GM18526 (cell line): ENCODE data around the gene PCDHA3.

Experiments used
- POLR2A ChIP-seq: IDR thresholded peaks from 3 replicates; pipeline ENCODE4 v1.6.1; 2011; ENCODE audit not compliant: insufficient read length; ENCODE audit errors: extremely low read depth

The PCDHA3 gene

DNA sequence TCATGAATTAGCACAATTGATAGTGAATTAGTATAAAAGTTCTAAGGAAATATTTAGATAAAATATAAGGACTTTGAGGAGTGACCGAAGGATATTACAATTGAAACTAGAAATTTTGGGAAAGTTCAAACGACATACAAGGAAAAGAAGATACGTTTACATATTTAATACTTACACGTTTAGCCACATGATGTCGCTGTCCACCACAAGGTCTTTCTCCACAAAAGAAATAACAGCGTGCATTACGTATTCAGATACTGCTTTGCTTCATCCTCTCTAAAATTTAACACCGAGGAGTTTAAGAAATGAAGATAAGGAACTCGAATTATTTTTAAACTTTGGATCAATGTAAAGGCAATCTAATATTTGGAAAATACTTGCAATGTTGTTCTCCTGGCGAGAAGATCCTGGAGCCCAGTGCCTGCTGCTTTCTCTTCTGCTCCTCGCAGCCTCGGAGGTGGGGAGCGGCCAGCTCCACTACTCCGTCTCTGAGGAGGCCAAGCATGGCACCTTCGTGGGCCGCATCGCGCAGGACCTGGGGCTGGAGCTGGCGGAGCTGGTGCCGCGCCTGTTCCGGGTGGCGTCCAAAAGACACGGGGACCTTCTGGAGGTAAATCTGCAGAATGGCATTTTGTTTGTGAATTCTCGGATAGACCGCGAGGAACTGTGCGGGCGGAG is at the start of gene PCDHA3:
Gene PCDHA3, plus strand, starts transcription at position 242 of the 678 bp plus-strand sequence.
- TF ChIP-seq POLR2A = no peak

DNA sequence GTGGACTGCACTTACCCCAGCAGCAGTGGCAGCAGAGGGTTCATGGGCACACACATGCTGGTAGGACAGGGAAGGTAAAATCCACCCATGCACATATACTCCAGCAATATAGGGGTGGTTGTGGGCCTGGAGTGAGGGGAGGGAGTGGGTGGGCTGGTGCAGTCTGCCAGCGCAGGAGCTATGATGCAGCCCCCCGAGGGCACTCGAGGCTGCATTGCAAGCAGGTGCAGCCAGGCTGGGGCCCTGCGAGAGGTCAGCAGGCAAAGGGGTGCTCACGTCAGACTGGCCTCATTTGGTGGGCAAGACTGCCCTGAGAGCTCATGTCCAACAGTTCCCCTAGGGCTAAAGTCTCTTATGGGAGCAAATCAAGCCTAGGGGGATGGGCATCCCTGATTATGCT is 47.3 kb upstream of the PCDHA3 start:
- TF ChIP-seq POLR2A = no peak

DNA sequence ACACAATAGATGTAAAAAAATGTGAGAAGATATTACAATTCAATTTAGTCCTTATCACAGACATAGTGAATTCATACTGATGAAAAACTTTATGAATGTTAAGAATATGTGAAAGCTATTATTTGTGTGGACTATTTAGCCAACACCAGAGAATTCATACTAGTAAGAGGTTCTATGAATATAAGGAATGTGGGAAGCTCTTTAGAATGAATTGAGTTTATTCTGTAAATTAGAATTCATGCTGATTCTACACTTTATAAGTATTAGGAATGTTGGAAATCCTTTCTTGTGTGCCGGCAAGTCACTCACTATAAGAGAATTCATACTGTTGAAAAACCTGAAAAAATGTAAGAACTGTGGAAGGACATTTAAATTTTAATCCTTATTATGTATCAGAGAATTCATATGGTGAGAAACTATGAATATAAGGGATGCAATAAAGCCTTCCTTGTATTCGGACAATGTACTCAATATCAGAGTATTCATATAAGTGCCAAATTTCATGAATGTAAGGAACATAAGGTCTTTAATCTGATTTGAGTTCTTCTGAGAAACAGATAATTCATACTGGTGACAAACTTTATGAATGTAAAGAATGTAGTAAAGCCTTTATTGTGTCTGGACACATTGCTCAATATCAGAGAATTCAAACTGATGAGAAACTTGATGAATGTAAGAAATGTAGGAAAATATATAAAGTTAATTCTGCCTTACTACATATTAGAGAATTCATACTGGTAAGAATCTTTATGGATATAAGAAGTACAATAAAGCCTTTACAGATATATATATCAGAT is 36.5 kb upstream of the PCDHA3 start:
- TF ChIP-seq POLR2A = no peak

DNA sequence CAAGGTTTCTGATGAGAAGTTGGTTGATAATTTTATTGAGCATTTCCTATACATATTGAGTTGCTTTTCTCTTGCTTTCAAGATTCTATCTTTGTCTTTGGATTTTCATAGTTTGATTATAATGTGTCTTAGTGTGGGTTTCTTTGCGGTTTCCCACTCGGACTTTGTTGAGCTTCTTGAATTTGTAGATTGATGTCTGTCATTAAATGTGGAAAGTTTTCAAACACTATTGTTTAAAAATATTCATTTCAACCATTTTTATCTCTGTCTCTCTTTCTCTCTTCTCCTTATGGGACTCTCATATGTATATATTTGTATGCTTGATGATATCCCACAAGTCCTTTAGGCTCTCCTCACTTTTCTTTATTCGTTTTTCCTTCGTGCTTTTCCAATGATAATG is 33.4 kb upstream of the PCDHA3 start:
- no peak for TF ChIP-seq POLR2A

DNA sequence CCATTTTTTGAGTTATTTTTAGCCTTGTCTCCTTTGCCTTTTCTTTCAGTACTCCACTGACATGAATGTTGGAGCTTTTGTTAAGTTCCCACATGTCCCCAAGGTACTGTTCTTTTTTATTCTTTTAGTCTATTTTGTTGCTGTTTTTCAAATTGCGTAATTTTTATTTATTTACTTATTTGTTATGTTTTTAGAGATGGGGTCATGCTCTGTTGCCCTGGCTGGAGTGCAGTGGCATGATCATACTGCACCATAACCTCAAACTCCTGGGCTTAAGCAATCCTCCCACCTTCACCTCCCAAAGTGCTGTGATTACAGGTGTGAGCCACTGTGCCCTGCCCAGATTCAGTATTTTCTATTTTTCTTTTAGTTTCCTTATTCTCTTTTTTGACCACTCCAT is 20.3 kb upstream of the PCDHA3 start:
- TF ChIP-seq POLR2A = no peak

DNA sequence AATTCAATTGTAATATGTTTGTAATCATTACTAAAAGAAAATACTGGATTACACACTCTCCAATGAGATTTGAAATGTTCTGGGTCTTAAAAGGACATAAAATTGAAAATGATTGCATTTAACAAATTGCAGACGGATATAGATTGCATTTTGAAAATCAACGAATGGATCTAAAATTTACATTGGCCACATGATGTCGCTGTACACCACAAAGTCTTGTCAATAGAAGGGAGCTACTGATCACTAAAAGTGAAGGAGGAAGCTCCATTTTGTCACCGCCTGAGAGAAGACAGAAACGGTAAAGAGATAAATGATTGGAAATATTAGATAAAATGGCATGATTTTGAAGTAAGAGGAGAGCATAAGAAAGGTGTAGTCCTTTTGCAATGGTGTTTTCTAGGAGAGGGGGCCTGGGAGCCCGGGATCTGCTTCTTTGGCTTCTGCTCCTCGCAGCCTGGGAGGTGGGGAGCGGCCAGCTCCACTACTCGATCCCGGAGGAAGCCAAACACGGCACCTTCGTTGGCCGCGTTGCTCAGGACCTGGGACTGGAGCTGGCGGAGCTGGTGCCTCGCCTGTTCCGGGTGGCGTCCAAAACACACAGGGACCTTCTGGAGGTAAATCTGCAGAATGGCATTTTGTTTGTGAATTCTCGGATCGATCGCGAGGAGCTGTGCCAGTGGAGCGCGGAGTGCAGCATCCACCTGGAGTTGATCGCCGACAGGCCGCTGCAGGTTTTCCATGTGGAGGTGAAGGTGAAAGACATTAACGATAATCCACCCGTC is 14.8 kb upstream of the PCDHA3 start, which contains the start of gene PCDHA1:
Gene PCDHA1, plus strand, starts transcription at position 236 of the 782 bp plus-strand sequence.
- no peak for TF ChIP-seq POLR2A

DNA sequence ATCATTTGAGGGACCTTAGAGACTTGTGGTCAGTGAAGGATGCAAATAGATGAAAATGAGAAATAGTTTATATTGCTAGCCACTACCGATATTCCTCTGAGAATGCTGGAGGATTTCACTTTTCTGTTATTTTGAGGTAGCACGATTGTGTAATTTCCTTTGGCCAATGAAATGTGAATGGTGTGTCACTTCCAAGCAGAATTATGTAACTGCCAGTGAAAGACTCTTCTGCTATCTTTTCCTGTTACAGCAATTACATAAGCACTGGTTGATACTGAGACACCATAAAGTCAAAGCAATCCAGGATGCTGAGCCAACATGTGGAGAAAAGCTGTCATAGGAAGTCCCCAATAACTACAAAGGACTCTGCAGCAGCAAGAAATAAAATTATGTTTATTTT is 9.8 kb upstream of the PCDHA3 start:
- TF ChIP-seq POLR2A = no peak

DNA sequence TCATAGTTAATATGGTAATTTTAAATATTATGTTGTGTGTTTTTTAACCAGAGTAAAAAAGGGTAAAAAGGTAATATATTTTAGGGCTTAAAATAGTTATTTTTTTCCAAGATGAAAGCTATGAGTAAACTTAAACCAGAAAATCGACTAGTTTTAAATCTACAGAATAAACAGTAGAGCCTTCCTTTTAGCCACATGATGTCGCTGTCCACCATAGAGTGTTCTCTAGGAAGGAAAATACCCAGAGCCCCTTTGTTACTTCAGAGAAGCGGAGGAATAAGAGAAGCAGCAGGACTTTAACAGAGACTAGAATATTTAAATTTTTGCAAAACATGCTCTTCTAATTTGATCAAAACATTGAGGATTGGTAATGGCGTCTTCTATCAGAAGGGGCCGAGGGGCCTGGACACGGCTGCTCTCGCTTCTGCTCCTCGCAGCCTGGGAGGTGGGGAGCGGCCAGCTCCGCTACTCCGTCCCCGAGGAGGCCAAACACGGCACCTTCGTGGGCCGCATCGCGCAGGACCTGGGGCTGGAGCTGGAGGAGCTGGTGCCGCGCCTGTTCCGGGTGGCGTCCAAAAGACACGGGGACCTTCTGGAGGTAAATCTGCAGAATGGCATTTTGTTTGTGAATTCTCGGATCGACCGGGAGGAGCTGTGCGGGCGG is 6.1 kb upstream of the PCDHA3 start, which contains the start of gene PCDHA2:
Gene PCDHA2, plus strand, starts transcription at position 258 of the 664 bp plus-strand sequence.
- TF ChIP-seq POLR2A = no peak

DNA sequence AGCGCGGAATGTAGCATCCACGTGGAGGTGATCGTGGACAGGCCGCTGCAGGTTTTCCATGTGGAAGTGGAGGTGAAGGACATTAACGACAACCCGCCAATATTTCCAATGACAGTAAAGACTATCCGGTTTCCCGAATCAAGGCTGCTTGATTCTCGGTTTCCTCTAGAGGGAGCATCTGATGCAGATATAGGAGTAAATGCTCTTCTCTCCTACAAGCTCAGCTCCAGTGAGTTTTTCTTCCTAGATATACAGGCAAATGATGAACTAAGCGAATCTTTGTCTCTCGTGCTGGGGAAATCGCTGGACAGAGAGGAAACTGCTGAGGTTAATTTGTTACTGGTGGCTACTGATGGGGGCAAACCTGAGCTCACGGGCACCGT is 5.6 kb upstream of the PCDHA3 start:
- no peak for TF ChIP-seq POLR2A

DNA sequence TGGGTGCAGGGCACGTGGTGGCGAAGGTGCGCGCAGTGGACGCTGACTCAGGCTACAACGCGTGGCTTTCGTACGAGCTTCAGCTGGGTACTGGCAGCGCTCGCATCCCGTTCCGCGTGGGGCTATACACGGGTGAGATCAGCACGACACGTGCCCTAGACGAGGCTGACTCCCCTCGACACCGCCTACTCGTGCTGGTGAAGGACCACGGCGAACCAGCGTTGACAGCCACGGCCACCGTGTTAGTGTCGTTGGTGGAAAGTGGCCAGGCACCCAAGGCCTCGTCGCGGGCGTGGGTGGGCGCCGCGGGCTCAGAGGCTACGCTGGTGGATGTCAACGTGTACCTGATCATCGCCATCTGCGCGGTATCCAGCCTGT is 4.2 kb upstream of the PCDHA3 start:
- TF ChIP-seq POLR2A = no peak

DNA sequence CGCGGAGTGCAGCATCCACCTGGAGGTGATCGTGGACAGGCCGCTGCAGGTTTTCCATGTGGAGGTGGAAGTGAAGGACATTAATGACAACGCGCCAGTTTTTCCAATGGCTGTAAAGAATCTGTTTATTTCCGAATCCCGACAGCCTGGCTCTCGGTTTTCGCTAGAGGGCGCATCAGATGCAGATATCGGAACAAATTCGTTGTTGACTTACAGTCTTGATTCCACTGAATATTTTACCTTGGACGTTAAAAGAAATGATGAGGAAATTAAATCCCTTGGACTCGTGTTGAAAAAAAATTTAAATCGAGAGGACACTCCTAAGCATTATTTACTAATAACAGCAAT is 611 bp downstream of the PCDHA3 start:
- TF ChIP-seq POLR2A = no peak

DNA sequence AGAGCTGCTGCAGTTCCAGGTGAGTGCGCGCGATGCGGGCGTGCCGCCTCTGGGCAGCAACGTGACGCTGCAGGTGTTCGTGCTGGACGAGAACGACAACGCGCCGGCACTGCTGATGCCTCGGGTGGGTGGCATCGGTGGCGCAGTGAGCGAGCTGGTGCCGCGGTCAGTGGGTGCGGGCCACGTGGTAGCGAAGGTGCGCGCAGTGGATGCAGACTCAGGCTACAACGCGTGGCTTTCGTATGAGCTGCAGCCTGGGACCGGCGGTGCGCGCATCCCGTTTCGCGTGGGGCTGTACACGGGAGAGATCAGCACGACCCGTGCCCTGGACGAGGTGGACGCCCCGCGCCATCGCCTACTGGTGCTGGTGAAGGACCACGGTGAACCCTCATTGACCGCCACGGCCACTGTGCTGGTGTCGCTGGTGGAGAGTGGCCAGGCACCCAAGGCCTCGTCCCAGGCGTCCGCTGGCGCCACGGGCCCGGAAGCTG is 2.0 kb downstream of the PCDHA3 start:
- TF ChIP-seq POLR2A = no peak

DNA sequence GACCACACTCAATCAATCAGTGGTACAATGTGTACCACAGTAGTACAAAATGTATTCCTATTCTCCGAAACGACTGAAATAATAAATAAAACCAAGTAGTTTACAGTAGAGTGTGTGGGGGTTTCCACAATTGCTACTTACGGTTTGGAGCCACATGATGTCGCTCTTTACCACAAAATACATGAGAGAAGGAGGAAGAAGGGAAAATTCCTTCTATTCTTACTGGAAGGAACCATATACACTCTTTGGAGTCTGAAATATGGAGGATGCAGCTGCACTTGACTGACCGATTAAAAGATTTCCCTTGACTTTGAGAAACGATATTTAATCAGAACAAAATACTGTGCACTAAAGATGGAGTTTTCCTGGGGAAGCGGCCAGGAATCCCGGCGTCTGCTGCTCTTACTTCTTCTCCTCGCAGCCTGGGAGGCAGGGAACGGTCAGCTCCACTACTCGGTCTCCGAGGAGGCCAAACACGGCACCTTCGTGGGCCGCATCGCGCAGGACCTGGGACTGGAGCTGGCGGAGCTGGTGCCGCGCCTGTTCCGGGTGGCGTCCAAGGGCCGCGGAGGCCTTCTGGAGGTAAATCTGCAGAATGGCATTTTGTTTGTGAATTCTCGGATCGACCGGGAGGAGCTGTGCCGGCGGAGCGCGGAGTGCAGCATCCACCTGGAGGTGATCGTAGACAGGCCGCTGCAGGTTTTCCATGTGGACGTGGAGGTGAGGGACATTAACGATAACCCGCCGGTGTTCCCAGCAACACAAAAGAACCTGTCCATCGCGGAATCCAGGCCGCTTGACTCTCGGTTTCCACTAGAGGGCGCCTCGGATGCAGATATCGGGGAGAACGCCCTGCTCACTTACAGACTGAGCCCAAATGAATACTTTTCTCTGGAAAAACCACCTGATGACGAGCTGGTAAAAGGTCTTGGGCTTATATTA is 6.2 kb downstream of the PCDHA3 start, which contains the start of gene PCDHA4:
Gene PCDHA4, plus strand, starts transcription at position 235 of the 942 bp plus-strand sequence.
- no peak for TF ChIP-seq POLR2A

DNA sequence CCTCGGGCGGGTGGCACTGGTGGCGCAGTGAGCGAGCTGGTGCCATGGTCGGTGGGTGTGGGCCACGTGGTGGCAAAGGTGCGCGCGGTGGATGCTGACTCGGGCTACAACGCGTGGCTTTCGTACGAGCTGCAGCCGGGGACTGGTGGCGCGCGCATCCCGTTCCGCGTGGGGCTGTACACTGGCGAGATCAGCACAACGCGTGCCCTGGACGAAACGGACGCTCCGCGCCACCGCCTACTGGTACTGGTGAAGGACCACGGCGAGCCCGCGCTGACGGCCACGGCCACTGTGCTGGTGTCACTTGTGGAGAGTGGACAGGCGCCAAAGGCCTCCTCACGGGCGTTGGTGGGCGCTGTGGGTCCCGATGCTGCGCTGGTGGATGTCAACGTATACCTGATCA is 8.0 kb downstream of the PCDHA3 start:
- TF ChIP-seq POLR2A = no peak
